CD14-positive monocyte (primary cell): ENCODE measurements around the gene ABCD2. TPM values are rescaled to one million over a fixed set of nuclear protein-coding genes. Genes with fewer than 3 reads are reported as not detected.

Experiments used
- DNase-seq, 3 donors: peaks; one replicate each; pipeline ENCODE4 v3.0.0-alpha.2; 2011 to 2022
- H2AFZ ChIP-seq: 2 replicates; pipeline ENCODE4 v1.6.0; 2012; ENCODE audit warnings: mild to moderate bottlenecking, low read depth, low read length, inconsistent platforms; ENCODE audit not compliant: insufficient read depth, poor library complexity, severe bottlenecking
- H3K27ac ChIP-seq, 2 donors: 1 replicate in 1 of 2; 2 replicates in 1 of 2; pipeline ENCODE4 v1.5.1; 2012 to 2013; ENCODE audit warnings: low read length in 2 of 2, control low read depth in 1 of 2, inconsistent platforms in 1 of 2, low read depth in 1 of 2, mild to moderate bottlenecking in 1 of 2
- H3K27me3 ChIP-seq, 2 donors: one replicate each; pipeline versions ENCODE4 v1.6.0 to v1.6.1; 2011 to 2013; ENCODE audit warnings: low read length in 2 of 2; ENCODE audit not compliant: control insufficient read depth in 2 of 2, insufficient read depth in 2 of 2
- H3K36me3 ChIP-seq, 2 donors: replicated peaks in 1 of 2; 1 replicate in 1 of 2; 2 replicates in 1 of 2; pipeline versions ENCODE4 v1.5.1 to v1.6.1; 2012 to 2013; ENCODE audit warnings: low read length in 2 of 2, control low read depth in 1 of 2, inconsistent platforms in 1 of 2, mild to moderate bottlenecking in 1 of 2; ENCODE audit not compliant: insufficient read depth in 2 of 2, control insufficient read depth in 1 of 2
- H3K4me1 ChIP-seq, 2 donors: 1 replicate in 1 of 2; 2 replicates in 1 of 2; pipeline versions ENCODE4 v1.5.1 to v1.6.1; 2012 to 2013; ENCODE audit warnings: low read length in 2 of 2, control low read depth in 1 of 2, inconsistent platforms in 1 of 2, mild to moderate bottlenecking in 1 of 2, moderate library complexity in 1 of 2; ENCODE audit not compliant: insufficient read depth in 2 of 2, control insufficient read depth in 1 of 2
- H3K4me2 ChIP-seq: replicated peaks from 2 replicates; pipeline ENCODE3; 2012; ENCODE audit warnings: low read length, moderate library complexity, mild to moderate bottlenecking; ENCODE audit not compliant: poor library complexity, severe bottlenecking; ENCODE audit errors: extremely low read depth
- H3K4me3 ChIP-seq, 3 experiments: fragments of 200-600 bp in 1 of 3; sonication (generic) in 1 of 3; replicated peaks in 1 of 3; 1 replicate in 2 of 3; 2 replicates in 1 of 3; pipeline ENCODE4 v1.5.1; 2011 to 2013; ENCODE audit warnings: low read length in 3 of 3, mild to moderate bottlenecking in 3 of 3, control low read depth in 2 of 3, low read depth in 2 of 3, inconsistent platforms in 1 of 3, moderate library complexity in 1 of 3
- H3K79me2 ChIP-seq: 2 replicates; pipeline ENCODE4 v1.6.0; 2012; ENCODE audit warnings: mild to moderate bottlenecking, control low read depth, inconsistent platforms, low read length, moderate library complexity; ENCODE audit not compliant: insufficient read depth
- H3K9ac ChIP-seq: 2 replicates; pipeline ENCODE4 v1.6.0; 2017; ENCODE audit warnings: low read length, mild to moderate bottlenecking; ENCODE audit not compliant: insufficient read depth, poor library complexity, severe bottlenecking
- H3K9me3 ChIP-seq, 2 donors: replicated peaks in 1 of 2; 1 replicate in 1 of 2; 2 replicates in 1 of 2; pipeline versions ENCODE4 v1.5.1 to v1.6.1; 2012 to 2013; ENCODE audit warnings: low read length in 2 of 2, control low read depth in 1 of 2; ENCODE audit not compliant: control insufficient read depth in 1 of 2, insufficient read depth in 1 of 2
- H4K20me1 ChIP-seq: 2 replicates; pipeline ENCODE4 v1.6.0; 2012; ENCODE audit warnings: mild to moderate bottlenecking, low read length, control low read depth, moderate library complexity; ENCODE audit not compliant: insufficient read depth
- H3K27ac Mint-ChIP-seq, 7 donors: one replicate each; pipeline ENCODE4 v1.8.0; 2020; ENCODE audit warnings: mild to moderate bottlenecking in 7 of 7, mixed read lengths in 7 of 7, moderate library complexity in 6 of 7, inconsistent platforms in 2 of 7
- H3K27me3 Mint-ChIP-seq, 3 donors: one replicate each; pipeline ENCODE4 v1.8.0; 2021 to 2022; ENCODE audit warnings: low read depth in 3 of 3, mild to moderate bottlenecking in 3 of 3, mixed read lengths in 3 of 3, moderate library complexity in 3 of 3, inconsistent platforms in 1 of 3
- H3K36me3 Mint-ChIP-seq, 2 donors: one replicate each; pipeline ENCODE4 v1.8.0; 2020; ENCODE audit warnings: mixed read lengths in 2 of 2, inconsistent platforms in 1 of 2, mild to moderate bottlenecking in 1 of 2
- H3K4me1 Mint-ChIP-seq: one replicate; pipeline ENCODE4 v1.8.0; 2020; ENCODE audit warnings: mild to moderate bottlenecking, mixed read lengths
- H3K4me3 Mint-ChIP-seq, 2 donors: one replicate each; pipeline ENCODE4 v1.8.0; 2020; ENCODE audit warnings: mild to moderate bottlenecking in 2 of 2, mixed read lengths in 2 of 2, moderate library complexity in 1 of 2
- H3K9me3 Mint-ChIP-seq, 7 donors: one replicate each; pipeline ENCODE4 v1.8.0; 2020 to 2022; ENCODE audit warnings: mixed read lengths in 7 of 7, mild to moderate bottlenecking in 6 of 7, moderate library complexity in 6 of 7, inconsistent platforms in 2 of 7
- CTCF ChIP-seq: fragments of 200-600 bp; IDR thresholded peaks from one replicate; pipeline ENCODE4 v1.8.0; 2022; ENCODE audit warnings: antibody characterized with exemption, mild to moderate bottlenecking
- WGBS: methylation state at CpG from one replicate; pipeline ENCODE4 v1.1.5; 2013; ENCODE audit warnings: missing lambda C conversion rate; ENCODE audit not compliant: insufficient coverage; 5-methylcytosine and 5-hydroxymethylcytosine counted together
- intact Hi-C, 2 donors: fragments of 100-400 bp; cut with micrococcal nuclease; formaldehyde crosslinking; loops; one replicate each; pipeline versions ENCODE4 v1.15.0 to v1.15.1; 2023
- polyA plus RNA-seq, 3 donors: library from polyadenylated mRNA; depleted of rRNA in 1 of 3; unstranded in 2 of 3; stranded (reverse) in 1 of 3; fragments of 300-500 nt in 2 of 3; fragments of >200 nt in 1 of 3; fragmentation: Illumina TruSeq in 2 of 3; gene quantifications; 1 replicate in 2 of 3; 2 replicates in 1 of 3; pipeline ENCODE4 v1.2.3, GENCODE V29; 2012 to 2021

ABCD2 gene
- polyA plus RNA-seq, 3 donors, result not detected

- Histone ChIP-seq H3K9me3 (no peaks in the 10 kb centered on the region), H3K27ac (no peak overlapping the region), H3K4me1 (no peaks in the 10 kb centered on the region), H3K4me3 (no peak overlapping the region), H3K27me3 (no peaks in the 10 kb centered on the region), H4K20me1 (no peaks in the 10 kb centered on the region), H3K9ac (no peak overlapping the region), H3K79me2 (no peaks in the 10 kb centered on the region), H2AFZ (no peak overlapping the region), H3K36me3 (no peaks in the 10 kb centered on the region), H3K4me2 (no peak overlapping the region)
- TF ChIP-seq CTCF, result no peak
- H3K36me3 Mint-ChIP-seq, result no peaks in the 10 kb centered on the region
- H3K4me1 Mint-ChIP-seq, result no peaks in the 10 kb centered on the region
- DNase-seq, result no peak
- no peak overlapping the region for H3K27ac Mint-ChIP-seq
- H3K4me3 Mint-ChIP-seq, result no peak overlapping the region
- H3K9me3 Mint-ChIP-seq, result peaks cover 0 to 2% (median 0%) of the 10 kb centered on the region in 7 donors
- 75% methylated on average over 2 of the region's 2 CpGs for WGBS
- H3K27me3 Mint-ChIP-seq, result peaks cover 0 to 4% (median 0%) of the 10 kb centered on the region in 3 donors
- intact Hi-C loops, result no loop called here
These were observed 7.8 kb downstream of the ABCD2 start for GRCh38 chr12:39611818-39612217.

- H4K20me1 ChIP-seq, result no peaks in the 10 kb centered on the region
- no peak for TF ChIP-seq CTCF
- no peak for DNase-seq
- H3K36me3 Mint-ChIP-seq, result no peaks in the 10 kb centered on the region
- H3K4me1 ChIP-seq, result no peaks in the 10 kb centered on the region
- no peak overlapping the region for H3K27ac ChIP-seq
- no peak overlapping the region for H3K9ac ChIP-seq
- no peak overlapping the region for H3K27ac Mint-ChIP-seq
- no peaks in the 10 kb centered on the region for H3K79me2 ChIP-seq
- H3K4me1 Mint-ChIP-seq, result no peaks in the 10 kb centered on the region
- 100% methylated on average over 1 of the region's 1 CpG for WGBS
- no peaks in the 10 kb centered on the region for H3K36me3 ChIP-seq
- intact Hi-C loops, result no loop called here
- no peaks in the 10 kb centered on the region for H3K9me3 ChIP-seq
- H3K4me2 ChIP-seq, result no peak overlapping the region
- no peaks in the 10 kb centered on the region for H3K27me3 ChIP-seq
- peaks cover 0 to 2% (median 0%) of the 10 kb centered on the region in 7 donors for H3K9me3 Mint-ChIP-seq
- no peak overlapping the region for H3K4me3 Mint-ChIP-seq
- peaks cover 0 to 2% (median 0%) of the 10 kb centered on the region in 3 donors for H3K27me3 Mint-ChIP-seq
- H3K4me3 ChIP-seq, result no peak overlapping the region
- no peak overlapping the region for H2AFZ ChIP-seq
These were observed 9.1 kb downstream of the ABCD2 start for GRCh38 chr12:39610436-39611025.
